Activated CD4-positive, alpha-beta T cell treated with anti-CD3 and anti-CD28 coated beads, Interleukin-2, amount 50 U/mL, for 4 hours (primary cell): Measurements from ENCODE around the gene EXOSC9.
"Not testable (repeated sequence)": the region's sequence is repeated elsewhere in the genome, so short reads cannot be mapped to it uniquely, and the experiment has no call there.

Experiments
- DNase-seq, 2 experiments: peaks; one replicate each; pipeline ENCODE4 v3.0.0-alpha.2; 2020

EXOSC9 gene, protein sequence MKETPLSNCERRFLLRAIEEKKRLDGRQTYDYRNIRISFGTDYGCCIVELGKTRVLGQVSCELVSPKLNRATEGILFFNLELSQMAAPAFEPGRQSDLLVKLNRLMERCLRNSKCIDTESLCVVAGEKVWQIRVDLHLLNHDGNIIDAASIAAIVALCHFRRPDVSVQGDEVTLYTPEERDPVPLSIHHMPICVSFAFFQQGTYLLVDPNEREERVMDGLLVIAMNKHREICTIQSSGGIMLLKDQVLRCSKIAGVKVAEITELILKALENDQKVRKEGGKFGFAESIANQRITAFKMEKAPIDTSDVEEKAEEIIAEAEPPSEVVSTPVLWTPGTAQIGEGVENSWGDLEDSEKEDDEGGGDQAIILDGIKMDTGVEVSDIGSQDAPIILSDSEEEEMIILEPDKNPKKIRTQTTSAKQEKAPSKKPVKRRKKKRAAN

DNA sequence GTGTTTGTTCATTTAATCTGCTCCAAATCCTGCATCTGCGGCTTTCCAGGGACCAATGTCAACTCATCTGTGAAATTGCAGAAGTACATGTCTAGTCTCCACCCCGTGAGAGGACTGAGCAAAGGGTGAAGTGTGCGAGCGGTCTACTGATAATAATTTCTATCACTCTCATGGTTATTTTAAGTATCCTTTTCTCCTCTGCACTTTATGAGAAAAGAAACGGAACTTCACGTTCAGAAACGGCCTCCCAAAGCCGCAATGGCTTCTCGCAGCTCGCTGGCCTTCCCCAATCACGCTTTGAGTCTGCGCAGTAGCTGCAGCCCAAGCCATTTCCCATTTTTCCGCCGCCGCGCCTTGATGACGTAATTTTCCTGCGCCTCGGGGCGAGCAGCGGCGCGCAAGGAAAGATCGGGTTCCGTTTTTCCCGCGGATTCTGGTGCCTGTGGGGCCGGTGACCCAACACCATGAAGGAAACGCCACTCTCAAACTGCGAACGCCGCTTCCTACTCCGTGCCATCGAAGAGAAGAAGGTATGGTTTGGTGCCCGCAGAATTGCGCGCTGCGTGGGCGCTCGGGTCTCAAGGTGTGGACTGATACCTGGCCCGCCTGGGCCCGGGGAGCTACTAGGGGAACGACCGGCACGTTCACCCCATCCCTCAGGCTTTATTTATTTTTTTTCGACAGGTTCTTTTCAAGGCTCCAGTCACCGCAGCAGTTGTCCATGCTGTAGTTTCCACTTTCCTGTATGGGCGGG, at the start of gene EXOSC9:
Gene EXOSC9 (plus strand): TSS at position 363 of the 754 bp plus-strand sequence. CDS start 102 bp downstream, at position 465.
- DNase-seq, result peak; percentile 92 to 94

DNA sequence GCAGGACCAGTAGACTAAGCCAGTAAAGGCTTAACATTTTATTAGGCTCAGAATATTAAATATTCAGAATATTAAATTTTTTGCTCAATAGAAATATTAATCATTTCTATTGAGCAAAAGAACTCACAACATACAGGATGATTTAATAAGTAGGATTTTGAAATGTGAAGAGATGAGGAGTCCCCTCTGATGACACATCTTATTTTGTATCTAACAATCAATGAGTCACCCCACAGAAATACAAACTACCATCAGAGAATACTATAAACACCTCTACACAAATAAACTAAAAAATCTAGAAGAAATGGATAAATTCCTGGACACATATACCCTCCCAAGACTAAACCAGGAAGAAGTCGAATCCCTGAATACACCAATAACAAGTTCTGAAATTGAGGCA, 49.0 kb upstream of the EXOSC9 start:
- not testable (repeated sequence) for DNase-seq

DNA sequence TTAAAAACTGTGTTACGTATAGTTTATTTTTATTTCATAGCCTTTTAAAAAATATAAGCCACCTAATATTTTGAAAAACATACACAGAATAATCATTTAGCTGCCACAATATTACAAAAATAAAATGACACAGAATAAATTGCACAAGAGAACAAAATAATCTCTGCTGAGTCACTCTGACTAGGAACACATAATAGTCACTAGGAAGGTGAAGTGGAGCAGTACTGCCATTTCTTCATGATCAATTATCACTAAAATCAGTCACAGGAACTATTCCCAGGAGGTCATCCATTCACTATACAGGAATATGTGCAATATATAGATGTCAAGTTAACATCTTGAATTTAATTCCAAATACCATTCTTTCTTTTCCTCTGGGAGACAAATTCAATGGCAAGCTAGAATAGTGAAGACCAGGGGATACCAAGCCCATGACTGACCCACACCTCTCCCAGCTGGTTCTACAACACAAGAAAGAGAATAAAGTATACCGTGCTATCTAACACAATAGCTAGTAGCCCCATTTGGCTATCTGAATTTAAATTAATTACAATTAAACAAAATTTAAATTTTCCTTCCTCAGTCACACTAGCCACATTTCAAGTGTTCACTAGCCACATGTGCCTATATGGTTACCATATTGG, 42.1 kb upstream of the EXOSC9 start:
- DNase-seq, result no peak

DNA sequence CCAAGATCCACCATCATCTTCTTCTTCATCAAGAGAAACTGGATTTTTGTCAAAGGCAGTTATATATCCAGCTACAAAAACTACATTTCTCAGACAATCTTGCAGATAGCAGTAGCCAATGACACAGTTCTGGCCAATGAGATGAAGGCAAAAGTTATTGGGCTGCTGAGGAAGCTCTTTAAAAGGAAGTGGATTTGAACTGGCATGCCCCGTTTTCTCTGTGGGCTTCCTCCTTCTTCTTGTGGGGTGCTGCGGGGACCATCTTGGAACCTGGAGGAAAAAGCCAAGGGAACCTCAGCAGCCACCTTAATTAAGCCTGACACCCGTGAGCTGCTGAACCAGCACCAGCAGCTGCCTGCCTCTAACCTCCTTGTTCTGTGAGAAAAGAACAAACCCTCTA, 40.9 kb upstream of the EXOSC9 start:
- no peak for DNase-seq

DNA sequence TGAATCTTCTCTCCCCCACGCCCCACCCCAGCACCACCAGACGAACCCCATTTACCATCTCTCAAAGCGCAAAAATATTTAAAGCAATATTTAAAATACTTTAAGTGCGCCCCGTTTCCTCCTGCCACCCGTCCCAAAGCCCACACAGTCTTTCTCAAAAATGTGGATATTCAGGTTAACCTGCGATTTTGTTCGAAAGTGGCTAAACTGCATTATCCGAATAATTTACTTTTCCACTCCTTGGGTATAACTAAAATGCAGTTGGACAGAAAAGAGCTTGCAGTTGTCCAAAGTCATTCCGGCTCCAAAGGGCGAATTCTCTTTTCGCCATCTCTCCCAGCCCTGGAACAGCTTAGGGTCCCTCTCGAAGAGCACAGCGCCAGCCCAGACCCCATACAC, 36.8 kb upstream of the EXOSC9 start:
- no peak for DNase-seq

DNA sequence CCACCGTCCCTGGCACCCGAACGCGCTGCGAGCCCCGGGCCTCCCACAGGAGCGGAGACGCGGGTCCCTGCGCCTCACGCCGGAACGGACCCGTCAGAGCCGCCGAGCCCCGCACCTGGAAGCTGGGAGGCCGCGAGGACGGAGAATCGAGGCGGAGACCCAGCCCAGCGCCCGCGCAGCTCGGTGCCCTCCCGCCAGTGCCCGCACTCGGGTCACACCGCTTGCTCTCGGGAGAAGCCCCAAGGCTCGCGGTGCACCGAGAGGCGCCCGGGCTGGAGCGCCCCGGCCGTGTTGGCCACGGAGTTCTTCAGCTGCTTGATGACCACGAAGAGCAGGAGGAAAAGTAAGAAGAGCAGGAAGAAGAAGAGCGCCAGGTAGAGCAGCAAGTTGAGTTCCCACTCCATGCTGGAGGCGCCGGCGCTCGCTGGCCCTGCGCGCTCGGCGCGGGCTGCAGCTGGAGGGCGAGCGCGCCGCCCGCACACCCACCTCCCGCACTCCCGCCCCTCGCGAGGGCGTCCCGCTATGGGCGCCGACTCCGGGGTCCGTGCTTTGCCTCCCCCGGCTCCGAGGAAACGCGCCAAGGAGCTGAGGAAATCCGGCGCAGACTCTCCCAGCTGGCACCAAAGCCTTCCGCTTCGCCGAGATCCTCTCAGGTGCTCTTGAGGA, 36.3 kb upstream of the EXOSC9 start, which contains the start of gene SMIM43:
Gene SMIM43 (minus strand): TSS at position 463 of the 666 bp plus-strand sequence. CDS start 59 bp downstream, at position 404.
- no peak for DNase-seq

DNA sequence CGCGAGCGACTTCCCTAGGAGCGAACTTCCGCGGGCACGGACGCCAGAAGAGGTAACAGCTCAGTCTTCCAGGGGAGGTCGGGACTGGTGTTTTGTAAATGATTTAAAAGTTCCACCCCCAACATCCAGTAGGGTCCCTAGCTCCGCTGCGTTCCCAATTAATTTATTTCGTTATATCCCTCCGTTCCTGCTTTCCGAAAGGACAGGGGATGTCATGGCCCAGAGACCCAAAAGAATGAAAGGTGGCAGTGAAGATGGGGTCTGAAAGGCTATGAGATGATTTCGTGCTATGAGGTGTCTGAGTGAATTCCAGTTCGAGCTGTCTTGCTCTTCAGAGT, 35.8 kb upstream of the EXOSC9 start:
- DNase-seq, result no peak

DNA sequence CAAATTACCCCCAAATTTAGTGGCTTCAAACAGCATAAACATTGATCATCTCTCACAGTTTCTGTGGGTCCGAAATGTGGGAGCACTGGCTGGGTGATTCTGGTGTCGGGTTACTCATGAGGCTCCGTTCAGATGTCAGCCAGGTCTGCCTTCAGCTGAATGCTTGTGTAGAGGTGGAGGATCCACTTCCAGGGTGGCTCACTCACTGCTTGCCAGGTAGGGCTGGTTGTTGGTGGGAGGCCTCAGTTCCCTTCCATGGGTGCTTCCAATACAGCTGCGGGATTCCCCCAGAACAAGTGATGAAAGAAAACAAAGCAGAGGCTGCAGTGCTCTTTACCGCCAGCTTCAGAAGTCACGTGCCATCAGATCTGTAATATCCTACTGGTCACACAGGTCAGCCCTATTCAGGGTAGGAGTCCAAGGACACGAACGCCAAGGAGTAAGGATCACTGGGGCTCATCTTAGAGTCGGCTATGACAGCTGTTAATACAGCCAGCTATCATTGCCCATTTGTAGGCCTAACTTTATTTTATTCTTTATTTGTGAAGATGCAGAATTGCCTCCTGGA, 35.1 kb upstream of the EXOSC9 start:
- DNase-seq, result no peak

DNA sequence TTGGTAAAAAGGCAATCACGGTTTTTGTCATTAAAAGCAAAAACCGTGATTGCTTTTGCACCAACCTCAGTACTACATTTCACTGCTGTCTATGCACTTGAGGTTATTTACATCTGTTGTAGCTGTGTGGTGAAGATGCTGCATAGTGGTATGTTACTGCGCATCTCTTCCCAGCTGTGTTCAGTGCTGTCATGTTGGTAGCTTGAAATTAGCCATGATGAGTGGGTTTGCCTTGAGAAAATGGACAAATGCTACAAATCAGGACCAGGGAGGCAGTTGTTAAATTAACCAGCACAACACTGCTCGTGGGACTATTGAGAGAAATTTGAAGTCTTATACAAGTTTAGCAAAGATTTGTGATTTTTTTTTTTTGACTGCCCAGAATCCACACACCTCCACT, 34.0 kb upstream of the EXOSC9 start:
- no peak for DNase-seq

DNA sequence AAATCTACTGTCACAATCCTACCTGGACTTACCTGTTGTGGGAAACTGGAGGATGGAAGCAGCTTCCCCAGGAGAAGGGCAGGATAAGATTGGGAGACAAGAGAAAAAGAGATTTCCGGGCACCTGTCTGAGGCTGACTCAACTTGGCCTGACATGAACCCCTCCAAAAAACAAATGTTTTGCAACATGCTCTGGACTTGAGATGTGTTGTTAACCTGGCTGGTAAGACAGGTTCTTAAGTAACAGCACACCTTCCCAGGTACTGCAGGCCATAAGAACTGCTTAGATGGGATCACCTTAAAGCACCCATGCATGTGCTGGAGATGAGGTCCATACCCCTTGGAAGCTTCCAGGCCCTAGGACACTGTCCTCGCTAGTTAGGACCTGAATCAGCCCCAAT, 31.8 kb upstream of the EXOSC9 start:
- DNase-seq, result no peak

DNA sequence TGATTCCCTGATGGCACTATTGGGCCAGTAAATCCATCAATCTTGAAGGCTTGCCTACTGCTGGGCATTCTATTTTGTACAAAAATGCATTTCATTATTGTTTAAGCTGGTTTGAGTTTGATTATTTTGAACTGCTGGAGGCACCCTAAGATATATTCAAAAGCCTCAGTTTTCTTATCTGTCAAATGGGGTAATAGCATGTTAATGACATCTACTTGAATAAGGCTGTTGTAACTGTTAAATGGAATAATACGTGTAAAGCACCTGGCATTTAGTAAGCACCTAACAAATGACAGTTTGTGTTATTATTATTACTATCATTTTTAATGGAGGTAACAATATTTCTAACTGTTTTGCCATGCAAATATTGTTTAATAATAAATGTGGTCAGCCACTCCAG, 29.3 kb upstream of the EXOSC9 start:
- no peak for DNase-seq

DNA sequence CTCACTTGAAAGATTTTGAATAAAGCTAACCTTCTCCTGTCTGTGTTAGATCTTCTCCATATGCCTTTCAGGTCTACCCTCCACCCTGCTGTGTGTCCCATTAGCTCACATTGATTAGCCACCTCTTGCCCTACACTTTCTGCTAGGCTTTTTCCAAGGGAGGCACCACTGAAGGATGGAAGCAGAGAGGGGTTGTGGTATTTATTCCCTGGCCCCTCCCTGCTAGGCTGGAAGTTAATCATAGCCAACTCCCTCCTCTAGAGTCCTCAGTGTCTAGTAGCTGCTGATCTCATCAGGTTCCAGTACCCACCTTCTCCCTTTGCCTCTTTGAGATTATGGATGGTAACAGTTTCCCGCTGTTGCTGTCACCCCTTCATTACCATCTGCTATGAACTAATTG, 27.2 kb upstream of the EXOSC9 start:
- DNase-seq, result no peak

DNA sequence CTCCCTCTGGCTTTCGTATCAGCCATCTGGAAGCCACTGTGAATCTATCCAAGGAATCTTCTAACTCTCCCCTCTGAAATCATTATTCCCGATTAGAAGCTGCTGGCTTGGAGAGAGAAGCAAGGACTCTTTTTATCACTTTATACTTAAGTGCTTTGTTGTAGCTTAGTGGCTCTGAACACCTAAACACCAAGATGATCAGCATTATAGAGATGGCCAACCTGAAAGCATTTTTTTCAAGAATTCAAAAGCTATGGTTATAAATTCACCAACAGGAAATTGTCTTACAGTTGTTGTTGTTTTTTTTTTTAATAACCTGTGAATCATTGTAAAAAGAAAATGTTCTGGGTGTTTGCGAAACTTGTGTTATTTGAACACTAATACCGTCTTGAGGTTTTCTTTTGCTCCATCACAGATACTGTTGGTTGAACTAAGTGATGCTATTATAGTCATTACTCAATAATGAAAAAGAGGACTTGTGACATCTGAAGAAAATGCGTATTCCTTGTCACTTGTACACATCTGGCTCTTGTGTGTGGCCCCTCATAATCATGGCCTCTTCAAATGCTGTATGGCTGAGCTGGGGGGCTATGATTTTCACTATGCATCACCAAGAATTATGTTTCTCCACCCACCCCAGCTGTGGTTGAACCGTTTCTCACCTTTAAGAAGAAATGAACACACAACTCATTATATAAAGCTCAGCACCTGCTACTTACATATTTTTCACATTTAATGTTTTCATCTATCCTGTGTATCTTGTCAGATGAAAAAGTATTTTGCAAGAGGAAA, 24.3 kb upstream of the EXOSC9 start:
- no peak for DNase-seq

DNA sequence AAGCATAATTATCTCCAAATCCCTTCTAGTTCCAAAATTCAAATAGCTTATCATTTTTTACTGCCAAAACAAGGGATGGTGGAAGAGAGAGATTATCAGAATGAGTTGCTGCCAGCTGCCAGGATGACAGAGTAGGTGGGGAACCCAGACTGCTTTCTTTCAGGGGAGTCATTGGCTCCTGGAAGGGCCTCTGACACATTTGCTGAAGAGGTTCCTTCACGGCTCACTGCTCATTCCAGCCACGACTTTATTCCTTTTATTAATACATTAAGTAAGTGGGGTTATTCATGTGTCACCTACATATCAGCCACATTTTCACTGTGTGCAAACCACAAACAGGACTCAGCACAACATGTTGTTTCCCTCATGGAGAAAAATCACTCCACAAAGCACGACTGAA, 23.5 kb upstream of the EXOSC9 start:
- no peak for DNase-seq

DNA sequence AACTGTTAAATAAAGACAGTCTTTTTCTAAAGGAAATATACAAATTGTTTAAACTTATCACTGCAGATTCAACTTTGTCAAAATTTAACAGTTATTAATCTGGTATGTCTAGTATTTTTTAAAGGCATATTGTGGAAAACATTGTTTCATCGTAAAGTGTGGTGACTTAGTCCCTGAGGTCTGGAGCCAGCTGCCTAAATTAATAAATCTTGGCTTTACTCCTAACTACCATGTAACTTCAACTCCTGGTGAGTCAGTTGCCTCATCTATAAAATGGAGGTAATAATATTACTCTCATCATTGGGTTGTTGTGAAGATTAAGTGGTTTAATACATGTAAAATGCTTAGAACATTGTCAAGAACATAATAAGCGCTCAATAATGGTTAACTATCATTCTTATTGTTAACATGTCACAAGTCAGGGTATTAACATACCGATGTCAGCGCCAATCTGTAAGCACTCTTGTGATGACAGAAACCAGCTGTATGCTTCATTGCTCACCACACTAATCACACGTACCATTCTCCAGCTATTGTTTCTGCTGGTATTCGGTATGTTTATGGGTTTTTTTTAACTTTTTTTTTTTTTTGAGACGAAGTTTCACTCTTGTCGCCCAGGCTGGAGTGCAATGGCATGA, 22.0 kb upstream of the EXOSC9 start:
- no peak for DNase-seq

DNA sequence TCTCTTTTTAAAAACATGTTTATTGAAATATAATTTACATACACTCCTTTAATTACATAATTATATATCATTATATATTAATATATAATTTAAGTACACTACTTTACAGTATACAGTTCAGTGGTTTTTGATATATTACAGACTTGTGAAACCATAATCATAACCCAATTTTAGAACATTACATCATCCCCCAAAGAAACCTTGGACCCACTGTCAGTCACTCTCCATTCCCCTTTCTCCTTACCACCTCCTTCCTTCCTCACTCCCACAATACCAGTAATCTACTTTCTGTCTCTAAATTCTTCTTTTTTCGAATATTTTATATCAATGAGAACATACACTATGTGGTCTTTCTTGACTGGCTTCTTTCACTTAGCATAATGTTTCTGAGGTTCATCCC, 17.9 kb upstream of the EXOSC9 start:
- no peak for DNase-seq

DNA sequence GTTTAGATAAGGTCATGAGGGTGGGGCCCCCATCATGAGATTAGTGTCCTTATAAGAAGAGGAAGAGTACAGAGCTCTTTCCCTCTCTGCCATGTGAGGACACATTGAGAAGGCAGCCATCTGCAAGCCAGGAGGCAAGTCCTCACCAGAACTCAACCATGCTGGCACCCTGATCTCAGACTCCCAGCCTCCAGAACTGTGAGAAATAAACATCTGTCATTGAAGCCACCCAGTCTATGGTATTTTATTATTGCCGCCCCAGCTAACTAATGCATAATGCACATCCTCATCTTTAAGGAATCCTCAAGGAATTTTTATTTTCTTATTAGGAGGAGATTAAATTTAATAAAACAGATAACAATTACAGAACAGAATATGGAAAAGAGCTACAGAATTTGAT, 16.7 kb upstream of the EXOSC9 start:
- no peak for DNase-seq

DNA sequence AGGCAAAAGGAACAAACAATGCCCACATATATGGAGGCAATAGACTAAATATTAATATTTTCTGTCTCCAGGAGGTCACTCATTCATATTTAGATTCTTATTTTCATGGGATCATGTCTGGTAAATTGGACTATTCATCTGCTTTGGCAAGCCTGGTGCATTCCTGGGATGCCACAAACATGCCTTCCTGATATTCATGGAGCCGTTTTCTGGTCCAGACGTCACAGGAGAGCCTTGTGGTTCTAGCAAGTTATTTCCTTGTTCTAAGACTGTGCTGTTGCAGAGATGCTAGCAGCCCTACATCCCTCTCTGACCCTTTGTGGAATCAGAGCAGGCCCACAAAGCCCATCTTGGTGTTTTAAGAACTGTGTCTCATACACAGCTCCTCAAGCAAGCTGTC, 16.1 kb upstream of the EXOSC9 start:
- DNase-seq, result no peak

DNA sequence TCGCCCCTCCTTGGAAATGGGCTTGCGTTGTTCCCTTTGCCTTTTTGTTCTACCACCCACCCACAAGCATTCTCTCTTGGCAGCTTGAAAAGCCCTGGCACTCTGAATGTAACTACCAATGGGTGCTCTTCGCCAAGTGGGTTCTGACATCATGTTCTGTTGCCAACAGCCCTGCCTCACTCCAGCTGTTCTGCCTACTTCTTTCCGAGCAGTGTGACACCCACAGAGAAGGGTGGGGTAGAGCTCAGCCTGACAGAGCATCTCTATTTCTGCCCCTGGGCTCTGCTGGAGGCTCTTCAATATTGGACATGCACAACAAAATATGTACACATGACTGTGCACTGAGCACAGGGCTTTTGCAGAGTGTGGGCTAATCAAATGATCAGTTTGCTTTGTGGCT, 15.6 kb upstream of the EXOSC9 start:
- no peak for DNase-seq

DNA sequence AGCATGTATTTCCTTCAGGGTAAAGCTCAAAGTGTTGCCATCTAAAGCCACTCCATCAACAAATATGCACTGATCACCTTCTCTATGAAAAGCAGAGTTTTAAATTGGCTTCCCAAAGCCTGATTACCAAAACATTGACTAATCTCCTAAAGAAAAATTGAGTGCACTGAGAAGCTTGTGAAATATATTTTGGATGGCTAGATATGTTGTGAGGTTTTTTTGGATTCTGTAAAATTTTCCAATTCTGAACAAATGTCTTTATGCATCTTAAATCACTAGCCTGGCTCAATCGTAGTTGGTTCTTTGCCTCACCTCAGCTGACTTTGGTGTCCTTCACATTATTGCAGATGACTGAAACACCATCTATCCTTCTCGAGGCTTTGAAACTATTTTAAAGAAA, 14.9 kb upstream of the EXOSC9 start:
- no peak for DNase-seq

DNA sequence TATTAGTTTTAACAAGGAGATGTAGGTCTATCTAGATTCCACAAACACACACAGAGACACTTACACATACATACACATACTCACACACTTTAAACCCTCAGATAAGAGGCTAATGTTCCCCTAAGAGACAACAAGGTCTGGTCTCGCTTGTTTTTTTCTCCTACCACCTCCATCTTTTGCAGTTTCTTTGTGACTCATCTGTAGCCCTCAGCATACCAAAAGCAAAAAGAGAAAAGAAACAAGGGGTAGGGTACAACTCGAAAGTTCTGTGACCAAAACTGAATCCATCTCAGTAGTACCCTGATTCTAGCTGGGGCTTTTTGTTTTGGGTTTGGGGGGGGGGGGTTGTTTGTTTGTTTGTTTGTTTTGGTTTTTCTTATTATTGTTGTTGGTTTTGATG, 12.2 kb upstream of the EXOSC9 start:
- DNase-seq, result no peak

DNA sequence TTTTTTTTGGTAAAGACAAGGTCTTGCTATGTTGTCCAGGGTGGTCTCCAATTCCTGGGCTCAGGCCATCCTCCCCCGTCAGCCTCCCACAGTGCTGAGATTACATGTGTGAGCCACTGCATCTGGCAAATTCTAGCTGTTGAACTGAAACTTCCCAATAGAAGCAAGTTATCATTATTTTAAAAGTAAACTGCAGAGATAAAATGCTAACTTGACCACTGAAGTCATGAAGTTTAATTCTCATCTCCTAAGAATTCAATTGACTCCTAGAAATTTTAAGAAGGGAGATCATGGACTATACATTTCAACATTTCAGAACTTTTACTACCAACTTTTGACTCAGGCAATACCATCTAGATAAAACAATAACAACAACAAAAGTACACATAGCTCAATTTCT, 11.7 kb upstream of the EXOSC9 start:
- DNase-seq, result no peak
